A673 (cell line): Measurements from ENCODE around the gene TXNRD1.

ENCODE experiments used
- CTCF ChIP-seq: fragments of 300-800, 200-600 bp; sonication (generic); conservative IDR thresholded peaks from 2 replicates; pipeline ENCODE4 v1.5.1; 2017; ENCODE audit warnings: low read depth, mild to moderate bottlenecking, antibody characterized with exemption, low read length, moderate library complexity, mixed read lengths
- EZH2 ChIP-seq: fragments of 200-600 bp; sonication (generic); IDR thresholded peaks from 2 replicates; pipeline ENCODE4 v1.6.1; 2017; ENCODE audit warnings: borderline replicate concordance, low read depth, mild to moderate bottlenecking, mixed read lengths, antibody characterized with exemption, low read length; ENCODE audit not compliant: poor library complexity, severe bottlenecking

- no peak for TF ChIP-seq CTCF
- TF ChIP-seq EZH2: no peak
Observed at GRCh38 chr12:104218935-104219334, 3.4 kb downstream of the TXNRD1 start.
